PC-3 (cell line): Measurements from ENCODE around the gene BCAP29. TPM values are rescaled to one million over a fixed set of nuclear protein-coding genes. Genes with fewer than 3 reads are reported as not detected.

ENCODE experiments used
- ATAC-seq: fragments of 200-7000 bp; cut with Tn5 transposase; 2 replicates; pipeline ENCODE4 v1.9.1; 2020; ENCODE audit warnings: mild to moderate bottlenecking, moderate library complexity
- BruUV-seq: library from RNA; stranded (reverse); fragments of 400-500 nt; replicated peaks from 2 replicates; lab custom pipeline; 2021; lab: Mats Ljungman, UMichigan
- CTCF ChIA-PET: fragments of 300-600 bp; sonication (Branson Sonifier 250); formaldehyde crosslinking; loops from one replicate; lab custom pipeline; 2022; ENCODE audit warnings: antibody characterized with exemption; lab: Charles Lee
- POLR2A ChIA-PET: fragments of 300-600 bp; sonication (Branson Sonifier 250); formaldehyde crosslinking; loops from one replicate; lab custom pipeline; 2022; ENCODE audit warnings: antibody characterized with exemption; ENCODE audit not compliant: unreplicated experiment; lab: Charles Lee
- DNase-seq: peaks from one replicate; pipeline ENCODE4 v3.0.0-alpha.2; 2015
- H2AFZ ChIP-seq: fragments of 300-600 bp; sonication (generic); 2 replicates; pipeline ENCODE4 v1.6.0; 2016; ENCODE audit warnings: antibody characterized with exemption, low read length
- H3F3A ChIP-seq: fragments of 300-600 bp; sonication (generic); one replicate; pipeline ENCODE4 v1.6.0; 2017; ENCODE audit warnings: antibody characterized with exemption, low read length, control low read depth, mild to moderate bottlenecking; ENCODE audit not compliant: unreplicated experiment
- H3K27ac ChIP-seq: fragments of 300-600 bp; sonication (generic); 2 replicates; pipeline ENCODE4 v1.5.1; 2016; ENCODE audit warnings: mild to moderate bottlenecking, low read length
- H3K27me3 ChIP-seq: fragments of 300-600 bp; sonication (generic); 2 replicates; pipeline ENCODE4 v1.6.1; 2016; ENCODE audit warnings: low read length, mixed read lengths
- H3K36me3 ChIP-seq: fragments of 300-600 bp; sonication (generic); 2 replicates; pipeline ENCODE4 v1.6.1; 2016; ENCODE audit warnings: low read depth, mixed run types, low read length, mixed read lengths
- H3K4me1 ChIP-seq: fragments of 300-600 bp; sonication (generic); 2 replicates; pipeline ENCODE4 v1.5.1; 2016; ENCODE audit warnings: low read length; ENCODE audit not compliant: insufficient read depth
- H3K4me2 ChIP-seq: fragments of 300-600 bp; sonication (generic); 2 replicates; pipeline ENCODE4 v1.6.0; 2016; ENCODE audit warnings: low read length
- H3K4me3 ChIP-seq: fragments of 300-600 bp; sonication (generic); 2 replicates; pipeline ENCODE4 v1.5.1; 2016; ENCODE audit warnings: mild to moderate bottlenecking, low read length, mixed read lengths
- H3K79me2 ChIP-seq: fragments of 300-600 bp; sonication (generic); 2 replicates; pipeline ENCODE4 v1.6.1; 2017; ENCODE audit warnings: low read length, mixed read lengths
- H3K9ac ChIP-seq: fragments of 300-600 bp; sonication (generic); 2 replicates; pipeline ENCODE4 v1.6.0; 2016; ENCODE audit warnings: mild to moderate bottlenecking, low read length
- H3K9me2 ChIP-seq: fragments of 300-600 bp; sonication (generic); replicated peaks from 2 replicates; pipeline ENCODE4 v1.6.1; 2016; ENCODE audit warnings: mixed run types, low read length, mixed read lengths
- H3K9me3 ChIP-seq: fragments of 300-600 bp; sonication (generic); 2 replicates; pipeline ENCODE4 v1.6.1; 2016; ENCODE audit warnings: low read length, mixed read lengths
- H4K20me1 ChIP-seq: fragments of 300-600 bp; sonication (generic); 2 replicates; pipeline ENCODE4 v1.6.1; 2016; ENCODE audit warnings: low read length, mixed read lengths
- EZH2 ChIP-seq: fragments of 300-600 bp; sonication (generic); IDR thresholded peaks from one replicate; pipeline ENCODE4 v1.6.1; 2017; ENCODE audit warnings: antibody characterized with exemption, mild to moderate bottlenecking, low read length; ENCODE audit not compliant: unreplicated experiment
- EZH2phosphoT487 ChIP-seq: fragments of 300-600 bp; sonication (generic); IDR thresholded peaks from 2 replicates; pipeline ENCODE4 v1.6.1; 2018; ENCODE audit warnings: mild to moderate bottlenecking, antibody characterized with exemption, low read length, borderline replicate concordance
- intact Hi-C: fragments of 100-400 bp; cut with micrococcal nuclease; formaldehyde crosslinking; loops from 2 replicates; pipeline ENCODE4 v1.9.0; 2023
- total RNA-seq: library from RNA; depleted of rRNA; stranded (reverse); fragments of >200 nt; gene quantifications from 2 replicates; pipeline ENCODE4 v1.2.3, GENCODE V29; 2014
- TF ChIP-seq, protein P1 (sequence below): fragments of 300-600 bp; sonication (generic); conservative IDR thresholded peaks from 2 replicates; pipeline ENCODE4 v1.5.1; 2017; ENCODE audit warnings: antibody characterized with exemption, low read depth, mild to moderate bottlenecking, low read length

The BCAP29 gene
- total RNA-seq, 1 experiment from 2014 or later: 65.9 TPM

DNA sequence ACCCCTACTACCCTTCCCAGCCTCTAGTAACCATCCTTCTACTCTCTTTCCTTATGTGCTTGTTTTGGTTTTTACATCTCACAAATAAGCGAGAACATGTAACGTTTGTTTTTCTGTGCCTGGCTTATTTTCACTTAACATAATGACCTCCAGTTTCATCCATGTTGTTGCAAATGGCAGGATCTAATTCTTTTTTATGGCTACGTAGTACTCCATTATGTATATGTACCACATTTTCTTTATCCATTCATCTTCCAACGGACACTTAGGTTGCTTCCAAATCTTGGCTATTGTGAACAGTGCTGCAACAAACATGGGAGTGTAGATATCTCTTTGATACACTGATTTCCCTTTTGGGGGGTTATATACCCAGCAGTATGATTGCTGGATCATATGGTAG is 47.0 kb downstream of the BCAP29 start:
- ChIA-PET CTCF (interaction anchor here (0.6 kb wide), 1 partner anchor 253 kb away, joined by 5 read pairs; no protein-coding TSS in a partner anchor), POLR2A (no interaction called here)
- no peaks in the 10 kb centered on the region for H3K36me3 ChIP-seq
- H3K27me3 ChIP-seq: no peaks in the 10 kb centered on the region
- no peak overlapping the region for H3K27ac ChIP-seq
- BruUV-seq: no TSS peak
- H3F3A ChIP-seq: no peaks in the 10 kb centered on the region
- no peaks in the 10 kb centered on the region for H4K20me1 ChIP-seq
- H3K4me1 ChIP-seq: peaks cover 10% of the 10 kb centered on the region
- no peak overlapping the region for H3K9ac ChIP-seq
- H3K4me3 ChIP-seq: no peak overlapping the region
- no peak for TF ChIP-seq EZH2
- no peak for TF ChIP-seq EZH2phosphoT487
- TF ChIP-seq, protein P1, sequence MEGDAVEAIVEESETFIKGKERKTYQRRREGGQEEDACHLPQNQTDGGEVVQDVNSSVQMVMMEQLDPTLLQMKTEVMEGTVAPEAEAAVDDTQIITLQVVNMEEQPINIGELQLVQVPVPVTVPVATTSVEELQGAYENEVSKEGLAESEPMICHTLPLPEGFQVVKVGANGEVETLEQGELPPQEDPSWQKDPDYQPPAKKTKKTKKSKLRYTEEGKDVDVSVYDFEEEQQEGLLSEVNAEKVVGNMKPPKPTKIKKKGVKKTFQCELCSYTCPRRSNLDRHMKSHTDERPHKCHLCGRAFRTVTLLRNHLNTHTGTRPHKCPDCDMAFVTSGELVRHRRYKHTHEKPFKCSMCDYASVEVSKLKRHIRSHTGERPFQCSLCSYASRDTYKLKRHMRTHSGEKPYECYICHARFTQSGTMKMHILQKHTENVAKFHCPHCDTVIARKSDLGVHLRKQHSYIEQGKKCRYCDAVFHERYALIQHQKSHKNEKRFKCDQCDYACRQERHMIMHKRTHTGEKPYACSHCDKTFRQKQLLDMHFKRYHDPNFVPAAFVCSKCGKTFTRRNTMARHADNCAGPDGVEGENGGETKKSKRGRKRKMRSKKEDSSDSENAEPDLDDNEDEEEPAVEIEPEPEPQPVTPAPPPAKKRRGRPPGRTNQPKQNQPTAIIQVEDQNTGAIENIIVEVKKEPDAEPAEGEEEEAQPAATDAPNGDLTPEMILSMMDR: no peak
- H3K79me2 ChIP-seq: no peaks in the 10 kb centered on the region
- no peaks in the 10 kb centered on the region for H3K9me2 ChIP-seq
- ATAC-seq: no peak
- no peak overlapping the region for H3K4me2 ChIP-seq
- H3K9me3 ChIP-seq: no peaks in the 10 kb centered on the region
- intact Hi-C loops: no loop called here
- DNase-seq: no peak
- no peak overlapping the region for H2AFZ ChIP-seq

DNA sequence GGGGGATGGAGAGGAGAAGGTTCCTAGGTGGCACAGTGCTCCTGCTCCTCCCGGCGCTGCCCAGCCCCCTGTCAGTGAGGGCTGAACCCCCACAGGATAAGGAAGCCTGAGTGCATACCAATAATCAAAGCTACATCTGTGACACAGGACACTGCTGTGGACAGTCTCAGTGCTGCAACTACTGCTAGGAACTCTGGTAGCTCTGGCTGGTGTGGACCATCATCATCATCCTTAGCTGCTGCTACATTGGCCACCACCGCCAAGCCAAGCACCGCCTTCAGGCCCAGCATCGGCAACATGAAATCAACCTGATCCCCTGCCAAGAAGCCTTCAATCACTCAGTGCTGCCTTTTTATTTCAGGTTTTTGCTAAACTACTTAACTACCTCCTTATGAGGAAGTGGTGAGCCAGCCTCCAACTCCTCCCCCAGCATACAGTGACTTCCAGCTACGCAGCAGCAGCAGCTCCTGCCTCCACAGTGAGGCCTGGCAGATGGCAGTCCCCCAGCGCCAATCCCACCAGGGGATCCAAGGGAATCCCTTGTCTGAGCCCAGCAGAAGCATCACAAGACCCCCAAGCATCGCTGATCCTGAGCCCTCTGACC is 48.5 kb downstream of the BCAP29 start:
- Histone ChIP-seq H3K4me3 (no peak overlapping the region), H3K27me3 (no peaks in the 10 kb centered on the region), H3K9me2 (no peaks in the 10 kb centered on the region), H3K9ac (no peak overlapping the region), H3K79me2 (no peaks in the 10 kb centered on the region), H2AFZ (no peak overlapping the region), H3F3A (no peaks in the 10 kb centered on the region), H4K20me1 (no peaks in the 10 kb centered on the region), H3K36me3 (no peaks in the 10 kb centered on the region), H3K4me2 (no peak overlapping the region), H3K9me3 (no peaks in the 10 kb centered on the region), H3K4me1 (no peaks in the 10 kb centered on the region), H3K27ac (no peak overlapping the region)
- no peak for DNase-seq
- TF ChIP-seq, protein P1: no peak
- no peak for TF ChIP-seq EZH2phosphoT487
- no peak for TF ChIP-seq EZH2
- intact Hi-C loops: no loop called here
- ATAC-seq: no peak
- BruUV-seq: no TSS peak
- CTCF ChIA-PET: no interaction called here
- POLR2A ChIA-PET: no interaction called here

DNA sequence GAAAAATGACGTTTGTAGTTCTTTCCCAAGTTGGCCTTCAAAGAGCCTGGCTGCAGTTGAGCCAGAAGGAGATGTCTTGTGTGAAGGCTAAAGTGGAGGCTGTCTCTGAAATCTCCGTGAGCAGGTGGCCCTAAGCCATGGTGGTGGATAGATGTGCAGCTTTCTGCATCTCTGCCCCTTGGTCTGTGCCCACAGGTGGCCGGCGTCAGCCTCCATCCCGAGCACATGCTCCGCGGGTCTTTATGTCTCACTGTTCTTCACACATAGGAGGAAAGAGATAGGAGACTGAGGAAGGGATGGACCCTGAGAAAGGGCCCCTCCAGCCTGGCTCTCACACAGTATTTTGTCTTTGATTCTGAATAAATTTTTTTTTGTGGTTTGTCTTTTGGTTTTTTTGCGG is 50.3 kb downstream of the BCAP29 start:
- ATAC-seq (no peak), DNase-seq (no peak)
- no peaks in the 10 kb centered on the region for H3K9me3 ChIP-seq
- ChIA-PET POLR2A (no interaction called here), CTCF (no interaction called here)
- no peaks in the 10 kb centered on the region for H4K20me1 ChIP-seq
- no peaks in the 10 kb centered on the region for H3F3A ChIP-seq
- H3K79me2 ChIP-seq: no peaks in the 10 kb centered on the region
- no peak overlapping the region for H2AFZ ChIP-seq
- no peaks in the 10 kb centered on the region for H3K9me2 ChIP-seq
- H3K4me3 ChIP-seq: no peak overlapping the region
- no peak overlapping the region for H3K9ac ChIP-seq
- TF ChIP-seq EZH2phosphoT487: no peak
- TF ChIP-seq, protein P1: no peak
- TF ChIP-seq EZH2: no peak
- intact Hi-C loops: no loop called here
- H3K27ac ChIP-seq: no peak overlapping the region
- no TSS peak for BruUV-seq
- H3K4me1 ChIP-seq: no peaks in the 10 kb centered on the region
- no peaks in the 10 kb centered on the region for H3K27me3 ChIP-seq
- H3K4me2 ChIP-seq: no peak overlapping the region
- H3K36me3 ChIP-seq: no peaks in the 10 kb centered on the region
